Measurements from ENCODE around the gene IL10RB.

The IL10RB gene

GRCh38 chr21:33257094-33257803 lies 8.9 kb upstream of the IL10RB start:
- H3K27ac ChIP-seq, result no peak overlapping the region
- TF ChIP-seq CTCF (conservative IDR thresholded peaks at IDR 0.05; ENCODE audit: low read depth), result no peak
- POLR2A ChIA-PET (ENCODE audit: low non-redundant PET), result no interaction called here
- CTCF ChIA-PET, result interaction anchor here (0.6 kb wide), 1 partner anchor 62 kb away, joined by 3 read pairs; no protein-coding TSS in a partner anchor
- no peak for DNase-seq (ENCODE audit: low spot score)

GRCh38 chr21:33258475-33258874 lies 7.7 kb upstream of the IL10RB start:
- no peak for TF ChIP-seq CTCF (conservative IDR thresholded peaks at IDR 0.05; ENCODE audit: low read depth)
- no peak overlapping the region for H3K27ac ChIP-seq
- DNase-seq (ENCODE audit: low spot score), result no peak
- POLR2A ChIA-PET (ENCODE audit: low non-redundant PET), result no interaction called here
- CTCF ChIA-PET, result no interaction called here

- ChIA-PET CTCF (interaction anchor here (0.6 kb wide), 1 partner anchor 36 kb away, joined by 3 read pairs; no protein-coding TSS in a partner anchor), POLR2A (ENCODE audit: low non-redundant PET) (no interaction called here)
- DNase-seq (ENCODE audit: low spot score), result no peak
Observed at GRCh38 chr21:33259428-33259827, 6.7 kb upstream of the IL10RB start.

GRCh38 chr21:33259995-33260394 lies 6.2 kb upstream of the IL10RB start:
- no peak for TF ChIP-seq CTCF (conservative IDR thresholded peaks at IDR 0.05; ENCODE audit: low read depth)
- DNase-seq (ENCODE audit: low spot score), result no peak
- POLR2A ChIA-PET (ENCODE audit: low non-redundant PET), result no interaction called here
- no peak overlapping the region for H3K27ac ChIP-seq
- CTCF ChIA-PET, result interaction anchor here (0.6 kb wide), 1 partner anchor 66 kb away, joined by 5 read pairs; no protein-coding TSS in a partner anchor

More at GRCh38 chr21:33259428-33259827, 6.7 kb upstream of the IL10RB start:
- H3K27ac ChIP-seq, result no peak overlapping the region
- TF ChIP-seq CTCF (conservative IDR thresholded peaks at IDR 0.05; ENCODE audit: low read depth), result no peak

GRCh38 chr21:33261635-33262034 lies 4.5 kb upstream of the IL10RB start:
- TF ChIP-seq CTCF (conservative IDR thresholded peaks at IDR 0.05; ENCODE audit: low read depth), result no peak
- no peak for DNase-seq (ENCODE audit: low spot score)
- CTCF ChIA-PET, result no interaction called here
- 0 out of 2 replicates have a peak overlapping the region, but pooled peaks have one; percentile 3 for H3K27ac ChIP-seq
- POLR2A ChIA-PET (ENCODE audit: low non-redundant PET), result no interaction called here

GRCh38 chr21:33262921-33263320 lies 3.2 kb upstream of the IL10RB start:
- DNase-seq (ENCODE audit: low spot score), result no peak
- POLR2A ChIA-PET (ENCODE audit: low non-redundant PET), result no interaction called here
- H3K27ac ChIP-seq, result no peak overlapping the region
- no peak for TF ChIP-seq CTCF (conservative IDR thresholded peaks at IDR 0.05; ENCODE audit: low read depth)
- CTCF ChIA-PET, result no interaction called here

All from RWPE1 (cell line).